GM12865 (cell line): ENCODE results near the gene WTAP.
"Not testable (repeated sequence)": the region's sequence is repeated elsewhere in the genome, so short reads cannot be mapped to it uniquely, and the experiment has no call there.

Source experiments
- DNase-seq: peaks from one replicate; pipeline ENCODE4 v3.0.0; 2010; ENCODE audit warnings: low read depth
- H3K4me3 ChIP-seq: 2 replicates; pipeline ENCODE4 v1.5.1; 2011; ENCODE audit warnings: mild to moderate bottlenecking, low read depth, low read length, control low read depth
- CTCF ChIP-seq: IDR thresholded peaks from 2 replicates; pipeline ENCODE4 v1.5.1; 2011; ENCODE audit warnings: low read length, control low read depth, low read depth, inconsistent platforms; ENCODE audit not compliant: insufficient read depth; ENCODE audit errors: missing control alignments

WTAP gene

DNA sequence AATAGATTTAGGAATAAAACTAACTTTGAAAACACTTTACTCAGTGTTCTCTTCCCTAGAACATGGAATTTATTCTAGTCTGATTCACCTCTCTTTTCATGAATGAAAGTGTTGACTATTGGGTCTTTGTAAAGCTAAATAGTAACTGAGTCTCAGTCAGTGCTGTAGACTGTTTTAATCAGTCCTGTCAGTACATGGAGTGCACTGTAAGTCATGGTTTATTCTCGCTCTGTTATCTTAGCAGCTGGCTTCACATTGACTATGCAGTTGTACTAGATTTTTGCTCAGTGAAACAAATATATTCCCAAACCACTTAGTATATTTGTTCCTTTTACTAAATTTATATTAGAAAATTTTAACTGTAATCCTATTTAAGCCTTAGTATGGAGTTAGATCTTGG lies 19.5 kb downstream of the WTAP start:
- no peak overlapping the region for H3K4me3 ChIP-seq
- TF ChIP-seq CTCF = no peak
- DNase-seq = no peak

- DNase-seq, H3K4me3 ChIP-seq: not testable (repeated sequence)
Observed at GRCh38 chr6:159748127-159748526, 20.8 kb downstream of the WTAP start.

DNA sequence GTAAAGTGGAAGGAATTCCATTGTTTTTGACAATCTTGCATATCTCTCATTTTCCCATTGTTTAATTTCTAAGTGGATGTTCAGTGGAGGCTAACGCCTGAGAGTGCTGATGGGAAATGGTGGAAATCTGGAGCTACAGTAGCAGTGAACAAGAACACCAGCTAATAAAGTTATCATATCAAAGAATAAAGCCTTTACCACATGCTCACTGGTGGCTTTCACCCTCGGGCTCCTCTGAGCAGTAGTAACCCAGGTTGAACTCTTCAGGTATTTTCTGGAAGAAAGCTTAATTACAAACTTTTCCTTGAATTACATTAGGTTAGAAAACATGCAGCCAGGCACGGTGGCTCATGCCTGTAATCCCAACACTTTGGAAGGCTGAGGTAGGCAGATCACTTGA lies 24.1 kb downstream of the WTAP start:
- no peak for DNase-seq
- H3K4me3 ChIP-seq = no peak overlapping the region
- TF ChIP-seq CTCF = no peak

GRCh38 chr6:159753081-159753872 lies 26.0 kb downstream of the WTAP start:
- DNase-seq = no peak
- H3K4me3 ChIP-seq = no peak overlapping the region
- TF ChIP-seq CTCF = no peak

DNA sequence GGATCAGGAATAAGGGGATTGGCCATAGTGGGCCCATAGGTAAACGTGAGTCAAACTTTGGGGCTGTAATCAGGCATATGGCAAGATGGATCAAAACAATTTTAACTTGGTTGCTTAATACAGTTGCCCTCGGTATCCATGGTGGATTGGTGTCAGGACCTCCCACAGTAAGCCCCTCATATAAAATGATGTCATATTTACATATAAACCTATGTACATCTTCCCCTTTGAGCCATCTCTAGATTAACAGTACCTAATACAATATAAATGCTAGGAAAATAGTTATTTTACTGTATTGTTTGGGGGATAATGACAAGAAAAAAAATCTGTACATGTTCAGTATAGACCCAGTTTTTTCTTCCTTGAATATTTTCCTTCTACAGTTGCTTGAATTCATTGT lies 27.1 kb downstream of the WTAP start:
- no peak overlapping the region for H3K4me3 ChIP-seq
- TF ChIP-seq CTCF = no peak
- DNase-seq = no peak

DNA sequence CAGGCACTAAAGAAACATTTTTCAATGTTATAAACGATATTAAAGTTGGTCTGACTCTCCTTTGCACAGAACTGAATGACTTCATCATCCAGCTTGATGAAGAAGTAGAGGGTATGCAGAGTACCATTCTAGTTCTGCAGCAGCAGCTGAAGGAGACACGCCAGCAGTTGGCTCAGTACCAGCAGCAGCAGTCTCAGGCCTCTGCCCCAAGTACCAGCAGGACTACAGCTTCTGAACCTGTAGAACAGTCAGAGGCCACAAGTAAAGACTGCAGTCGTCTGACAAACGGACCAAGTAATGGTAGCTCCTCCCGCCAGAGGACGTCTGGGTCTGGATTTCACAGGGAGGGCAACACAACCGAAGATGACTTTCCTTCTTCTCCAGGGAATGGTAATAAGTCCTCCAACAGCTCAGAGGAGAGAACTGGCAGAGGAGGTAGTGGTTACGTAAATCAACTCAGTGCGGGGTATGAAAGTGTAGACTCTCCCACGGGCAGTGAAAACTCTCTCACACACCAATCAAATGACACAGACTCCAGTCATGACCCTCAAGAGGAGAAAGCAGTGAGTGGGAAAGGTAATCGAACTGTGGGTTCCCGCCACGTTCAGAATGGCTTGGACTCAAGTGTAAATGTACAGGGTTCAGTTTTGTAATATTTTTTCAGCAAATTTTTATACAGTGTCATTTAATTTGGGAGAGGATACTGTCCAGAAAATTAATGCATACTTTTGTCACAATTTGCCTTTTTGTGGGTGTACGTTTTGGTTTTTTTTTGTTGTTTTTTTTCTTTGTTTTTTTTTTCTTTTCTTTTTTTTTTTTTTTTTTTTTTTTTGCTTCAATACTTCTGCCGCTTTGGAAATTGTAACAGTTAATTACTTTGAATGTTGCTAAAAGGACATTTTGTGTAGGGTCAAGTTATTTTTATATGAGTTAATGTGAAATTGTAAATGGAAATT lies 27.9 kb downstream of the WTAP start:
- no peak overlapping the region for H3K4me3 ChIP-seq
- DNase-seq = no peak
- TF ChIP-seq CTCF = no peak

- no peak overlapping the region for H3K4me3 ChIP-seq
- no peak for DNase-seq
- no peak for TF ChIP-seq CTCF
Observed at GRCh38 chr6:159756508-159756907, 29.2 kb downstream of the WTAP start.
